Smooth muscle cell (in vitro differentiated cells): ENCODE results near the gene RAD51B. TPM values are rescaled to one million over a fixed set of nuclear protein-coding genes. Genes with fewer than 3 reads are reported as not detected.
A peak's percentile ranks its signal among the peaks of the same experiment; 100 is the strongest.

Source experiments
- DNase-seq: peaks from one replicate; lab custom pipeline; 2025; ENCODE audit not compliant: unreplicated experiment; lab: John Stamatoyannopoulos, UW
- H2AFZ ChIP-seq: fragments of 200-600 bp; sonication (generic); 2 replicates; pipeline ENCODE4 v1.6.0; 2016; ENCODE audit warnings: antibody characterized with exemption, low read depth, mild to moderate bottlenecking
- H3F3A ChIP-seq: fragments of 200-600 bp; sonication (generic); 2 replicates; pipeline ENCODE4 v1.6.0; 2017; ENCODE audit warnings: antibody characterized with exemption, low read depth
- H3K27ac ChIP-seq: fragments of 200-600 bp; sonication (generic); 2 replicates; pipeline ENCODE4 v1.5.1; 2016; ENCODE audit warnings: low read depth, mild to moderate bottlenecking
- H3K27me3 ChIP-seq: fragments of 200-600 bp; sonication (generic); 2 replicates; pipeline ENCODE4 v1.6.1; 2016; ENCODE audit warnings: low read depth, mild to moderate bottlenecking
- H3K36me3 ChIP-seq: fragments of 200-600 bp; sonication (generic); 2 replicates; pipeline ENCODE4 v1.5.1; 2016; ENCODE audit warnings: low read depth
- H3K4me1 ChIP-seq: fragments of 200-600 bp; sonication (generic); 2 replicates; pipeline ENCODE4 v1.5.1; 2016; ENCODE audit warnings: low read depth
- H3K4me2 ChIP-seq: fragments of 200-600 bp; sonication (generic); 2 replicates; pipeline ENCODE4 v1.6.0; 2016; ENCODE audit warnings: mild to moderate bottlenecking
- H3K4me3 ChIP-seq: fragments of 200-600 bp; sonication (generic); 2 replicates; pipeline ENCODE4 v1.5.1; 2016; ENCODE audit warnings: mild to moderate bottlenecking
- H3K79me2 ChIP-seq: fragments of 200-600 bp; sonication (generic); 2 replicates; pipeline ENCODE4 v1.6.0; 2016; ENCODE audit warnings: low read depth, mild to moderate bottlenecking
- H3K9ac ChIP-seq: fragments of 200-600 bp; sonication (generic); 2 replicates; pipeline ENCODE4 v1.6.0; 2016; ENCODE audit warnings: low read depth
- H3K9me3 ChIP-seq: fragments of 200-600 bp; sonication (generic); replicated peaks from 2 replicates; pipeline ENCODE4 v1.5.1; 2016; ENCODE audit warnings: low read depth
- H4K20me1 ChIP-seq: fragments of 200-600 bp; sonication (generic); 2 replicates; pipeline ENCODE4 v1.6.0; 2016; ENCODE audit warnings: low read depth
- WGBS: methylation state at CpG from one replicate; pipeline ENCODE4 v1.1.7; 2016; ENCODE audit warnings: low lambda C conversion rate; 5-methylcytosine and 5-hydroxymethylcytosine counted together
- polyA plus RNA-seq: library from polyadenylated mRNA; unstranded; fragments of >200 nt; fragmentation: Nextera tagmentation; extraction: Ambion mirVana; gene quantifications from 2 replicates; pipeline ENCODE4 v1.2.1, GENCODE V29; 2016
- total RNA-seq: library from RNA; depleted of rRNA; stranded (reverse); fragments of >200 nt; gene quantifications from 2 replicates; pipeline ENCODE4 v1.2.3, GENCODE V29; 2014
- TF ChIP-seq, protein P1 (sequence below): fragments of 200-600 bp; sonication (generic); IDR thresholded peaks from 2 replicates; pipeline ENCODE4 v1.5.1; 2017; ENCODE audit warnings: borderline replicate concordance, mild to moderate bottlenecking, antibody characterized with exemption; ENCODE audit not compliant: insufficient read depth, poor library complexity, severe bottlenecking

RAD51B gene
- total and polyA plus RNA-seq, 2 experiments from 2014 or later, result 4.6 to 5.3 TPM

DNA sequence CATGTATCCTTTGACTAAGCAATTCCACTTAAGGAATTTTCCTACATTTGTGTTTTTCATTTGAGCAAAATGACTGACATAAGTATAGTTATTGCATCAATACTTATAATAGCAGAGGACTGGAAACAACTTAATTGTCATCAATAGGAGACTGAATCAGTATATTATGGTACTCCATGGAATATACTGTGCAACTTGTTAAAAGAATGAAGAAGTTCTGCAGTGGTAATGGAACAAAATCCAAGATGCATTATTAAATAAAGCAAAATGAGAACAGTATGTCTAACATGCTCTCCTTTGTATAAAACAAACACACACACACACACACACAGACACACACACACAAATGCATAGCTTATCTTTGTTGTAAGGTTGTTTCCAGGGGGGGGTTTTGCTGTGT is 303.1 kb downstream of the RAD51B start:
- Histone ChIP-seq H3K9me3 (no peaks in the 10 kb centered on the region), H3K4me1 (peaks cover 6% of the 10 kb centered on the region), H3K27me3 (no peaks in the 10 kb centered on the region), H3K4me3 (no peak overlapping the region), H3K36me3 (no peaks in the 10 kb centered on the region), H3K4me2 (no peak overlapping the region), H4K20me1 (no peaks in the 10 kb centered on the region), H2AFZ (no peak overlapping the region), H3K9ac (no peak overlapping the region), H3F3A (no peaks in the 10 kb centered on the region), H3K79me2 (no peaks in the 10 kb centered on the region), H3K27ac (no peak overlapping the region)
- no peak for DNase-seq
- TF ChIP-seq, protein P1, sequence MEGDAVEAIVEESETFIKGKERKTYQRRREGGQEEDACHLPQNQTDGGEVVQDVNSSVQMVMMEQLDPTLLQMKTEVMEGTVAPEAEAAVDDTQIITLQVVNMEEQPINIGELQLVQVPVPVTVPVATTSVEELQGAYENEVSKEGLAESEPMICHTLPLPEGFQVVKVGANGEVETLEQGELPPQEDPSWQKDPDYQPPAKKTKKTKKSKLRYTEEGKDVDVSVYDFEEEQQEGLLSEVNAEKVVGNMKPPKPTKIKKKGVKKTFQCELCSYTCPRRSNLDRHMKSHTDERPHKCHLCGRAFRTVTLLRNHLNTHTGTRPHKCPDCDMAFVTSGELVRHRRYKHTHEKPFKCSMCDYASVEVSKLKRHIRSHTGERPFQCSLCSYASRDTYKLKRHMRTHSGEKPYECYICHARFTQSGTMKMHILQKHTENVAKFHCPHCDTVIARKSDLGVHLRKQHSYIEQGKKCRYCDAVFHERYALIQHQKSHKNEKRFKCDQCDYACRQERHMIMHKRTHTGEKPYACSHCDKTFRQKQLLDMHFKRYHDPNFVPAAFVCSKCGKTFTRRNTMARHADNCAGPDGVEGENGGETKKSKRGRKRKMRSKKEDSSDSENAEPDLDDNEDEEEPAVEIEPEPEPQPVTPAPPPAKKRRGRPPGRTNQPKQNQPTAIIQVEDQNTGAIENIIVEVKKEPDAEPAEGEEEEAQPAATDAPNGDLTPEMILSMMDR, result no peak

DNA sequence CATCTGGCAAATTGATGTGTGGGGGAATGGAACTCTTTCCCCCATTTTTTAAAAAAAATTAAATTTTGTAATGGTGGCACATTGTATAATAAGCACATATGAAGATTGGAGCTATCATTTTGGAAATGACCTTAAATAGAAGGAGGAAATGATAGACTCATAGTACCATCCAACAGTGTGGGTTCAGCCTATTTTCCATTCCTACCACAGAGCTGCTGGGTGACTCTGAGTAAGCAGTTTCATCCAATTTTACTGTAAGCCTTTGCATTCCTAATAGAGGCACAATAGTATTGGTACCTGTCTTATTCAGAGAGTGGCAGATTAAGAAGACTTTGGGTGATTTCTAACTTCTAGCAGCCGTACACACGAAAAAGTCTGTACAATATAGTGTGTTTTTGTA is 304.5 kb downstream of the RAD51B start:
- H4K20me1 ChIP-seq, result no peaks in the 10 kb centered on the region
- H3K4me2 ChIP-seq, result no peak overlapping the region
- H3K36me3 ChIP-seq, result no peaks in the 10 kb centered on the region
- H3K4me1 ChIP-seq, result peaks cover 12% of the 10 kb centered on the region
- no peaks in the 10 kb centered on the region for H3K27me3 ChIP-seq
- no peak overlapping the region for H3K4me3 ChIP-seq
- H2AFZ ChIP-seq, result no peak overlapping the region
- peak overlapping the region; percentile 80 for H3K27ac ChIP-seq
- H3K9me3 ChIP-seq, result no peaks in the 10 kb centered on the region
- H3F3A ChIP-seq, result no peaks in the 10 kb centered on the region
- TF ChIP-seq, protein P1, result no peak
- DNase-seq, result no peak
- H3K79me2 ChIP-seq, result no peaks in the 10 kb centered on the region
- WGBS, result 95% methylated on average over 2 of the region's 2 CpGs
- H3K9ac ChIP-seq, result no peak overlapping the region

GRCh38 chr14:68124979-68125731 is 305.6 kb downstream of the RAD51B start:
- H3K4me2 ChIP-seq, result peak overlapping the region; percentile 47
- 41% methylated on average over 3 of the region's 3 CpGs for WGBS

More at GRCh38 chr14:68124979-68125731, 305.6 kb downstream of the RAD51B start:
- peak overlapping the region; percentile 80 for H3K27ac ChIP-seq
- TF ChIP-seq, protein P1, result no peak
- peaks cover 12% of the 10 kb centered on the region for H3K4me1 ChIP-seq
- H4K20me1 ChIP-seq, result no peaks in the 10 kb centered on the region
- no peak for DNase-seq
- H3K27me3 ChIP-seq, result no peaks in the 10 kb centered on the region
- no peak overlapping the region for H2AFZ ChIP-seq
- H3K36me3 ChIP-seq, result no peaks in the 10 kb centered on the region
- no peaks in the 10 kb centered on the region for H3K79me2 ChIP-seq
- peak overlapping the region; percentile 28 for H3K9ac ChIP-seq
- H3F3A ChIP-seq, result no peaks in the 10 kb centered on the region
- no peaks in the 10 kb centered on the region for H3K9me3 ChIP-seq
- H3K4me3 ChIP-seq, result no peak overlapping the region
